GM12875 (cell line): Measurements from ENCODE around the gene RCVRN.

Experiments used
- H3K4me3 ChIP-seq: one replicate; pipeline ENCODE4 v1.5.1; 2011; ENCODE audit warnings: low read depth, low read length, control low read depth
- TF ChIP-seq, protein P1 (sequence below): IDR thresholded peaks from 2 replicates; pipeline ENCODE4 v1.5.1; 2011; ENCODE audit warnings: low read depth, mild to moderate bottlenecking, control low read depth, inconsistent platforms, low read length, moderate library complexity, borderline replicate concordance; ENCODE audit not compliant: insufficient read depth

Gene RCVRN

DNA sequence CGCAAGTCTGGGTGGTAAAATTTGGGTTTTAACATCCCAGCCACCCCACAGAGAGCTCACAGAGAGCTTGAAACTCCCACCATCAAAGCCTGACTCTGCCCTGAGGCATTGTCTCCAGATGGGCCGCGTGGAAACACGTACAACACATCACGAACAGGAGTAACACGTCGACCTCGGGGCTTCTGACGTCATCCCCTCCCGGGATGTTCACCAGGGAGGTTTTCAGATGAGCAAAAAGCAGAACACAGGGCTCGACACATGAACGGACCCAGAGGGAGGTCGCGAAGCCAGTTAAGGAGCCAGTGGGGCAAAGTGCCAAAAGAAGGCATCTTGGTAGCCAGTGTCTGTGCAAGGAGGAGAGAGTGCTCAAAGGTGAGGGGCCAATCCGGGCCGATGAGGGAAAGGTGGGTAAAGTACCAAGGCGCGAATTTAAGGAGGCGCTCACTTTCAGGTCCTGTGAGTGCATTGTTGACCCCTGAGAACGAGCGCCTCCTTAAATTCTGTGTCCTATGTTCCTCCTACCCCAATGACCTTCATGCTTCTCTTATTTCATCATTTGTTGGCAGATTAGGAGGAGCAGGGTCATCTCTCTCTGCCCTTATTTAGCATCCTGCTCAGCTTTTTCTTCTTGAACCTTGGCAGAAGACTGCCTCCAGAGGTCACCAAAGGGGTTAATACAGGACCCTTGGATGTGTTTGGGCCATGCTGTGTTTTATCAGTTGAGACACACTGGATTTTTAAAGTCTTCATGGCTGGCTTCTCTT, 5.6 kb downstream of the RCVRN start:
- H3K4me3 ChIP-seq, result no peak overlapping the region
- TF ChIP-seq, protein P1, sequence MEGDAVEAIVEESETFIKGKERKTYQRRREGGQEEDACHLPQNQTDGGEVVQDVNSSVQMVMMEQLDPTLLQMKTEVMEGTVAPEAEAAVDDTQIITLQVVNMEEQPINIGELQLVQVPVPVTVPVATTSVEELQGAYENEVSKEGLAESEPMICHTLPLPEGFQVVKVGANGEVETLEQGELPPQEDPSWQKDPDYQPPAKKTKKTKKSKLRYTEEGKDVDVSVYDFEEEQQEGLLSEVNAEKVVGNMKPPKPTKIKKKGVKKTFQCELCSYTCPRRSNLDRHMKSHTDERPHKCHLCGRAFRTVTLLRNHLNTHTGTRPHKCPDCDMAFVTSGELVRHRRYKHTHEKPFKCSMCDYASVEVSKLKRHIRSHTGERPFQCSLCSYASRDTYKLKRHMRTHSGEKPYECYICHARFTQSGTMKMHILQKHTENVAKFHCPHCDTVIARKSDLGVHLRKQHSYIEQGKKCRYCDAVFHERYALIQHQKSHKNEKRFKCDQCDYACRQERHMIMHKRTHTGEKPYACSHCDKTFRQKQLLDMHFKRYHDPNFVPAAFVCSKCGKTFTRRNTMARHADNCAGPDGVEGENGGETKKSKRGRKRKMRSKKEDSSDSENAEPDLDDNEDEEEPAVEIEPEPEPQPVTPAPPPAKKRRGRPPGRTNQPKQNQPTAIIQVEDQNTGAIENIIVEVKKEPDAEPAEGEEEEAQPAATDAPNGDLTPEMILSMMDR, result no peak

DNA sequence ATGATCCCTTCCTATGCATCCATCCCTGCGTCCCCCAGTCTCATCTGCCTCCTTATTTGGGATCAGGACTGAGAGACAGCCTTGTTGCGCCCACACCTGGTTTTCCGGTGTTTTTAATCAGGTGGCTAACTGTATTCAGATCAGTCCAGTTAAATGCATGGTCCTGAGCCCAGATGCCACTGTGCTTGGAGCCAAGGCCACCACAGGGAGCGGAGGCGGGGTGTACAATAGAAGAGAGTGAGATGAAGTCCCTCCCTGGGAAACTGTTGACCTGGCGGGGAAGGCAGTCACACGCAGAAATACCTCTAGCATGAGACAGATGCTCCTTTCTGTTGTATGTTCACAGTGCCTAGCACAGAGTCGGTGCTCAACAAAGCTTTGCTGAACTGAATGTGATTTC, 6.3 kb downstream of the RCVRN start:
- no peak overlapping the region for H3K4me3 ChIP-seq
- TF ChIP-seq, protein P1, result no peak

DNA sequence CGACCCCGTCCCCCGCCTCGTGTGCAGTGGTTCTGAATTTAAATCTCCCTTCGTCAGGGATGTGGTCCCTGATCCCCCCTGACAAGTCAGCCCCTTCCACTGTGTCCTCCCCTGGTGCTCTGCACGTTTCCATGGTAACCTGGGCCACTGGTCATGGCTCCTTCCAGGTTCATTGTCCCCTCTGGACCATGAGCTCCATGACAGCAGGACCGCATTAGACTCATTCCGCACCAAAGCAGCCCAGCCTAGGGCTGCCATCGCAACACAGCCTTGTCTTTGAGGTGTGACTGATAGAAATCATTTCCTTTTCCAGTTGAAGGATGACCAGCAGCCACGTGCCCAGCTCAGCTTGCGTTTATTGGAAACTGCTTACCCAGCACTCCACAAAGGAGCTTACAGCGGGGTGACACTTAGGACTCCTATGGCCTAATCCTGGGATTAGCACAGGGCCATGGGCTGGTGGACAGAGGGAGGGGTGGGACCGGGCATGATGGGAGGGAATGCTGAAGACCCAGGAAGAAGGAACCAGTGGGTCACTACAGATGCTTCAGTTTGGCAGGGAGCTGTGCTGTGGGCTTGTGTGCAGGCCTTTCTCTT, 7.6 kb downstream of the RCVRN start:
- no peak overlapping the region for H3K4me3 ChIP-seq
- TF ChIP-seq, protein P1, result no peak

DNA sequence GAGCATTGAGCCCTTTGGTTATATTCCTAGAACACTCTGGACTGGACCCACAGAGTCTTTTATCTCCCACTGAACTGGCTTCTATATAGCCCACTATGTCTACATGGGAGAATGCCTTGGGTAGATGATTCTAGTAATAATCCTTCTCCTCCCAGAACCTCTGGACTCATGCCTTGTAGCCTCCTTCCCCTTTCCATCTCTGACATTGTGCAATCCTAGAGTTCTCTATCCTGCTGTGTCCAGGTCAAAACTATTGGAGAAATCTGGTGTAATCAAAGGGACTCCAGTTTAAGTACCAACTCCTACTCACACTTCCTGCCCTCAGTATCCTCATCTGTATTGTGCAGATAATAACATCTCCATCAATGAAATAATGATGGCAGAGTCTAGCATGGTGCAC, 9.1 kb downstream of the RCVRN start:
- TF ChIP-seq, protein P1, result no peak
- no peak overlapping the region for H3K4me3 ChIP-seq

DNA sequence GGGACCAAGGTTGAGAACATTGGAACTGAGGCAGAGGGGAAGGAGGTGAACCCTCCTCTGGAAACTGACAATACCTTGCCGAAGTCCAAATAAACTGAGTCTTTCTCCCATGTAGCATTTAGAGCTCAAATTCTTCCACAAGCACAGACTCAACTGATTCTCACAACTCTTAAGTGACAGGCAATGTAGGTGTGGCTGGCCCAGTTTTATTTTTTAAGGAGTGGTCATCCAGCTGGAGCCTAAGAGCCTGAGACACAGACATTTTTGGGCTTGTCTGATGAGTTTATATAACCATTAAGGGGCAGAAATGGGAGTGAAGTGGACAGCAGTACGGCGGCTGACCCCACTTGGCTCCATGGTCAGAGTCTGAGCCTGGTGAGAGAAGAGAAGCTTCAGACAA, 10.8 kb downstream of the RCVRN start:
- no peak overlapping the region for H3K4me3 ChIP-seq
- TF ChIP-seq, protein P1, result no peak

DNA sequence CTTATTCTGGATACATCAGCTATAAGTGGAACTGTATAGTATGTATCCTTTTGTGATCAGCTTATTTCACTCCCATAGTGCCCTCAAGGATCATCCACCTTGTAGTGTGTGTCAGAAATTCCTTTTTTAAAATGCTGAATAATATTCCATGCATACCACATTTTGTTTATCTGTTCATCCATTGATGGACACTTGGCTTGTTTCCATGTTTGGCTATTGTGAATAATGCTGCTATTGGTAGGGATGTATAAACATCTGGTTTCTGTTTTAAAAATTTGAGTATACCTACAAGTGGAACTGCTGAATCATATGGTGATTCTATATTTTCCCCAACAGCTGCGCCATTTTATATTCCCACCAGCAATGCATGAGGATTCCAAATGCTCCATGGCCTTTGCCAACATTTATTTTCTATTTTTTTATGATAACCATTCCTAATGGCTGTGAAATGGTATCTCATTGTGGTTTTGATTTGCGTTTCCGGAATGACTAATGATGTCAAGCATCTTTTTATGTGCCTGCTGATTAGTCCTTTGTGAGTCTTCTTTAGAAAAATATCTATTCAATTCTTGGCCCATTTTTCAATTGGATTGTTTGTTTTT, 11.6 kb downstream of the RCVRN start:
- TF ChIP-seq, protein P1, result no peak

DNA sequence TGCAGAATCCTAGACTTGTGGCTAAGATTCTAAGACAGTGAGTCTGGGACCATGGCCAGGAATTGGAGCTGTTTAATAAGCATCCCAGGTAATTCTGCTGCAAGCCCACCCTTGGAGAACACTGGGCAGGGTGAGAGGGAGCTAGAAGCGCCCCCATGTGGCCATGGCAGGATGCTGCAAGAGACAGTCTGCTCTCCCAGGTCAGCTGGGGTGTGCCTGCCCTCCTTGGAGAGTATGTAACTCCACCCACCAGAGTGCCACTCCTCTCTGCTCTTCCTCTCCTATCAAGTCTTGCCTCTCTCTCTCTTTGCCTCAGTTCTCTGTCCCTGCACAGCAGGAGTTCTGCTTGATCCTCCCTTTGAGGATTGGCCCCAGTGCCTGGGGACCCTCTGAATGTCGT, 14.9 kb downstream of the RCVRN start:
- no peak overlapping the region for H3K4me3 ChIP-seq
- TF ChIP-seq, protein P1, result peak; percentile 78

More for the DNA sequence above, 11.6 kb downstream of the RCVRN start:
- no peak overlapping the region for H3K4me3 ChIP-seq
